HG02571 (cell line): Measurements from ENCODE around the gene ARMC2.
"Not testable (repeated sequence)": the region's sequence is repeated elsewhere in the genome, so short reads cannot be mapped to it uniquely, and the experiment has no call there.

Experiments
- ATAC-seq: cut with Tn5 transposase; IDR thresholded peaks from one replicate; pipeline ENCODE4 v1.9.1; 2021; ENCODE audit warnings: mild to moderate bottlenecking, moderate library complexity; ENCODE audit not compliant: unreplicated experiment

The ARMC2 gene

GRCh38 chr6:108848116-108848868 lies at the start of gene ARMC2:
ARMC2 (plus strand) TSS chr6:108848422; CDS start chr6:108854268, 5,846 bp downstream.
- peak; percentile 94 for ATAC-seq

GRCh38 chr6:108798670-108799353 lies 49.4 kb upstream of the ARMC2 start:
- ATAC-seq: no peak

GRCh38 chr6:108799354-108799717 lies 48.9 kb upstream of the ARMC2 start:
- ATAC-seq: no peak

- no peak for ATAC-seq
Observed at GRCh38 chr6:108799791-108800190, 48.4 kb upstream of the ARMC2 start.

GRCh38 chr6:108800427-108800864 lies 47.8 kb upstream of the ARMC2 start:
- ATAC-seq: no peak

GRCh38 chr6:108801366-108801765 lies 46.9 kb upstream of the ARMC2 start:
- ATAC-seq: no peak

GRCh38 chr6:108803982-108804490 lies 44.2 kb upstream of the ARMC2 start:
- no peak for ATAC-seq

GRCh38 chr6:108804956-108805355 lies 43.3 kb upstream of the ARMC2 start:
- no peak for ATAC-seq

GRCh38 chr6:108805611-108806167 lies 42.5 kb upstream of the ARMC2 start:
- ATAC-seq: peak; percentile 83

- peak; percentile 7 for ATAC-seq
Observed at GRCh38 chr6:108806171-108806570, 42.1 kb upstream of the ARMC2 start.

- no peak for ATAC-seq
Observed at GRCh38 chr6:108806665-108807064, 41.6 kb upstream of the ARMC2 start.

- ATAC-seq: no peak
Observed at GRCh38 chr6:108807928-108808327, 40.3 kb upstream of the ARMC2 start.

- no peak for ATAC-seq
Observed at GRCh38 chr6:108809211-108809610, 39.0 kb upstream of the ARMC2 start.

- ATAC-seq: no peak
Observed at GRCh38 chr6:108810057-108810643, 38.1 kb upstream of the ARMC2 start.

GRCh38 chr6:108811490-108811889 lies 36.7 kb upstream of the ARMC2 start:
- ATAC-seq: no peak

- not testable (repeated sequence) for ATAC-seq
Observed at GRCh38 chr6:108813218-108813617, 35.0 kb upstream of the ARMC2 start.

- ATAC-seq: not testable (repeated sequence)
Observed at GRCh38 chr6:108817276-108817675, 30.9 kb upstream of the ARMC2 start.

GRCh38 chr6:108820006-108820405 lies 28.2 kb upstream of the ARMC2 start:
- ATAC-seq: no peak

- no peak for ATAC-seq
Observed at GRCh38 chr6:108822401-108822800, 25.8 kb upstream of the ARMC2 start.

GRCh38 chr6:108825326-108825725 lies 22.9 kb upstream of the ARMC2 start:
- no peak for ATAC-seq

- ATAC-seq: no peak
Observed at GRCh38 chr6:108831104-108831503, 17.1 kb upstream of the ARMC2 start.
